HepG2 (cell line): Measurements from ENCODE around the gene CEBPB. TPM values are rescaled to one million over a fixed set of nuclear protein-coding genes. Genes with fewer than 3 reads are reported as not detected.

Experiments used
- ATAC-seq: fragments of 200-7000 bp; cut with Tn5 transposase; 3 replicates; pipeline ENCODE4 v1.9.1; 2020; ENCODE audit warnings: mild to moderate bottlenecking, moderate library complexity
- BruUV-seq: library from RNA; stranded (reverse); fragments of 400-500 nt; replicated peaks from 2 replicates; lab custom pipeline; 2021; lab: Mats Ljungman, UMichigan
- CTCF ChIA-PET: fragments of 300-600 bp; formaldehyde crosslinking; extraction: SDS; loops from one replicate; lab custom pipeline; 2021; ENCODE audit warnings: low total read pairs, inconsistent platforms, low intra/inter-chr PET ratio; lab: Yijun Ruan, JAX
- POLR2A ChIA-PET: fragments of 350-600 bp; sonication (Branson Sonifier 250); formaldehyde crosslinking; loops from one replicate; lab custom pipeline; 2020; ENCODE audit warnings: antibody characterized with exemption, inconsistent platforms; lab: Yijun Ruan, JAX
- DNase-seq: peaks from one replicate; pipeline ENCODE4 v3.0.0-alpha.2; 2015; ENCODE audit warnings: low spot score
- FAIRE-seq: peaks from 3 replicates; lab custom pipeline; 2011; peaks lifted over from hg19 to GRCh38; lab: Jason Lieb, UNC
- H2AFZ ChIP-seq: one replicate; pipeline ENCODE4 v1.6.1; 2011; ENCODE audit warnings: low read length, inconsistent platforms
- H3K27ac ChIP-seq: fragments of 300-600 bp; 3 replicates; pipeline ENCODE4 v1.8.0; 2011; ENCODE audit warnings: mixed run types, mild to moderate bottlenecking, mixed read lengths, low read length, inconsistent platforms; ENCODE audit not compliant: insufficient read depth; ENCODE audit errors: extremely low read length
- H3K27me3 ChIP-seq, 2 experiments: fragments of 200-600 bp in 1 of 2; 2 replicates in 1 of 2; 3 replicates in 1 of 2; pipeline versions ENCODE4 v1.6.0 to v1.8.0; 2011; ENCODE audit warnings: low read length in 2 of 2, mild to moderate bottlenecking in 2 of 2, moderate library complexity in 2 of 2, inconsistent platforms in 1 of 2; ENCODE audit not compliant: insufficient read depth in 2 of 2, control insufficient read depth in 1 of 2
- H3K36me3 ChIP-seq, 2 experiments: fragments of 200-600 bp in 1 of 2; replicated peaks in 1 of 2; 2 replicates in 1 of 2; 3 replicates in 1 of 2; pipeline versions ENCODE4 v1.5.1 to v1.8.0; 2011; ENCODE audit warnings: low read length in 2 of 2, inconsistent platforms in 1 of 2; ENCODE audit not compliant: insufficient read depth in 2 of 2, control insufficient read depth in 1 of 2
- H3K4me1 ChIP-seq: 2 replicates; pipeline ENCODE4 v1.5.1; 2012; ENCODE audit warnings: low read length, inconsistent platforms; ENCODE audit not compliant: insufficient read depth
- H3K4me2 ChIP-seq: 2 replicates; pipeline ENCODE4 v1.6.0; 2011; ENCODE audit warnings: low read depth, low read length, inconsistent platforms
- H3K4me3 ChIP-seq, 3 experiments: fragments of 200-600 bp in 1 of 3; sonication (generic), shearing (Covaris generic) in 1 of 3; replicated peaks in 1 of 3; 2 replicates each; pipeline ENCODE4 v1.5.1; 2011 to 2016; ENCODE audit warnings: low read length in 3 of 3, inconsistent platforms in 2 of 3, low read depth in 2 of 3, mild to moderate bottlenecking in 2 of 3, control low read depth in 1 of 3, mixed read lengths in 1 of 3; ENCODE audit not compliant: insufficient read depth in 1 of 3
- H3K79me2 ChIP-seq: one replicate; pipeline ENCODE4 v1.6.1; 2011; ENCODE audit warnings: low read length, inconsistent platforms; ENCODE audit not compliant: insufficient read depth
- H3K9ac ChIP-seq: 2 replicates; pipeline ENCODE4 v1.6.0; 2011; ENCODE audit warnings: mild to moderate bottlenecking, low read depth, low read length, inconsistent platforms; ENCODE audit not compliant: insufficient read depth
- H3K9me3 ChIP-seq: 2 replicates; pipeline ENCODE4 v1.5.1; 2012; ENCODE audit warnings: mild to moderate bottlenecking, low read length
- H4K20me1 ChIP-seq: 2 replicates; pipeline ENCODE4 v1.6.0; 2011; ENCODE audit warnings: inconsistent platforms, mild to moderate bottlenecking, low read length, moderate library complexity; ENCODE audit not compliant: insufficient read depth
- CENPX ChIP-seq: sonication (generic); formaldehyde crosslinking; IDR thresholded peaks from 2 replicates; pipeline ENCODE4 v1.9.0; 2021; ENCODE audit warnings: mild to moderate bottlenecking, missing genetic modification reagents, moderate library complexity
- CTCF ChIP-seq: sonication (generic); formaldehyde crosslinking; IDR thresholded peaks from 2 replicates; pipeline ENCODE4 v1.5.0; 2020; ENCODE audit warnings: mild to moderate bottlenecking, missing genetic modification reagents, moderate library complexity
- FOXP1 ChIP-seq, 2 experiments: fragments of 450-650 bp in 1 of 2; IDR thresholded peaks; 2 replicates each; pipeline ENCODE4 v1.6.1; 2017 to 2018; ENCODE audit warnings: antibody characterized with exemption in 1 of 2
- HIVEP1 ChIP-seq: sonication (generic); formaldehyde crosslinking; IDR thresholded peaks from 2 replicates; pipeline ENCODE4 v1.4.0; 2020; ENCODE audit warnings: mild to moderate bottlenecking, missing genetic modification reagents
- KDM2A ChIP-seq: sonication (generic); formaldehyde crosslinking; IDR thresholded peaks from 2 replicates; pipeline ENCODE4 v1.4.0; 2020; ENCODE audit warnings: low read depth, missing genetic modification reagents, borderline replicate concordance
- KDM5B ChIP-seq: sonication (generic); formaldehyde crosslinking; IDR thresholded peaks from 2 replicates; pipeline ENCODE4 v1.4.0; 2020; ENCODE audit warnings: missing genetic modification reagents, mild to moderate bottlenecking, borderline replicate concordance
- NFYB ChIP-seq: sonication (generic); formaldehyde crosslinking; IDR thresholded peaks from 2 replicates; pipeline ENCODE4 v1.4.0; 2020; ENCODE audit warnings: missing genetic modification reagents
- PITX1 ChIP-seq: sonication (generic); formaldehyde crosslinking; IDR thresholded peaks from 2 replicates; pipeline ENCODE4 v1.5.1; 2020; ENCODE audit warnings: mild to moderate bottlenecking, missing genetic modification reagents
- SP5 ChIP-seq: IDR thresholded peaks from 2 replicates; pipeline ENCODE4 v1.6.1; 2016; ENCODE audit warnings: low read depth, borderline replicate concordance
- ZFY ChIP-seq: sonication (generic); formaldehyde crosslinking; IDR thresholded peaks from 2 replicates; pipeline ENCODE4 v1.4.0; 2020; ENCODE audit warnings: missing genetic modification reagents
- ZNF121 ChIP-seq: sonication (generic); formaldehyde crosslinking; IDR thresholded peaks from 2 replicates; pipeline ENCODE4 v1.5.0; 2020; ENCODE audit warnings: mild to moderate bottlenecking, missing genetic modification reagents
- ZNF274 ChIP-seq: sonication (generic); formaldehyde crosslinking; IDR thresholded peaks from 2 replicates; pipeline ENCODE4 v1.5.1; 2020; ENCODE audit warnings: mild to moderate bottlenecking, missing genetic modification reagents
- ZNF776 ChIP-seq: sonication (generic); formaldehyde crosslinking; IDR thresholded peaks from 2 replicates; pipeline ENCODE4 v1.4.0; 2020; ENCODE audit warnings: mild to moderate bottlenecking, missing genetic modification reagents
- WGBS: methylation state at CpG from one replicate; pipeline ENCODE4 v1.1.6; 2017; ENCODE audit warnings: low lambda C conversion rate; 5-methylcytosine and 5-hydroxymethylcytosine counted together
- in situ Hi-C: cut with HindIII; loops from 2 replicates; pipeline ENCODE4 v1.10.0; 2017; ENCODE audit warnings: low pct_unique_long_range_greater_than_20kb; ENCODE audit not compliant: extremely low pct_ligation_motif_present
- intact Hi-C: fragments of 100-400 bp; cut with micrococcal nuclease; formaldehyde crosslinking; loops from one replicate; pipeline ENCODE4 v1.10.0; 2022; ENCODE audit not compliant: unreplicated experiment
- polyA plus RNA-seq, 8 experiments: library from polyadenylated mRNA; depleted of rRNA in 3 of 8; stranded (reverse) in 7 of 8; unstranded in 1 of 8; fragments of >200 nt; fragmentation: Illumina TruSeq in 4 of 8; extraction: Trizol in 4 of 8; gene quantifications; 2 replicates each; pipeline versions ENCODE4 v1.2.1 to v1.2.3, GENCODE V29; 2011 to 2016; ENCODE audit warnings: low read depth in 4 of 8, missing spikeins in 1 of 8, mixed read lengths in 1 of 8; ENCODE audit not compliant: insufficient read depth in 1 of 8
- total RNA-seq, 5 experiments: library from RNA; depleted of rRNA; stranded (reverse); fragments of >200 nt; fragmentation: Illumina TruSeq; extraction: Trizol; gene quantifications; 2 replicates each; pipeline ENCODE4 v1.2.3, GENCODE V29; 2016; ENCODE audit warnings: low read depth in 1 of 5
- TF ChIP-seq, protein P1 (sequence below): sonication (generic); formaldehyde crosslinking; IDR thresholded peaks from 2 replicates; pipeline ENCODE4 v1.5.0; 2020; ENCODE audit warnings: mild to moderate bottlenecking, missing genetic modification reagents
- TF ChIP-seq, protein P2 (sequence below): sonication (generic); formaldehyde crosslinking; conservative IDR thresholded peaks from 2 replicates; pipeline ENCODE4 v1.4.0; 2020; ENCODE audit warnings: mild to moderate bottlenecking, missing genetic modification reagents, moderate library complexity

CEBPB gene
- total and polyA plus RNA-seq, 2 of the 13 experiments (the other 11 are each of a cell fraction or from before 2014, with no cell fraction given), result 18.5 to 28.2 TPM

DNA sequence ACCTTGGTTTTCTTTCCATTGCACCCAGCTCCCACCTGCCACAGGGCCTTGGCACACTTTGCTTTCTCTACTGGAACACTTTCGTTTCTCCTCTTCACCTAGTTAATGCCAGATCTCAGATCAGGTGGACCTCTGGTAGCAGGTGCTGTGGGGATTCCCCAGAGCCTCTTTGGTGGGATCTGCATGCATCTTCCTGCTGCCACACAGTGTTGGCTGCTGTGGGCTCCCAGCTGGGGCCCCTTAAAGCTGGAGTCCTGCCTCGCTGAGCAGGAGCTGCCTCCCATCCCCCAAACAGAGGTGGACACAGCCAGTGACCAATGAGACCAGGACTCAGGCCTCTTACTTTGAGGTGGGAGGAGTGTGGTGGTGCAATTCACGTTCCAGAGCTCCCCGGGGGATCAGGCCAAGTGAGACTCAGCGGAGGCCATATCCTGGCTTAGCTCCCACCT lies 28.4 kb downstream of the CEBPB start:
- DNase-seq, result peak; percentile 54
- Histone ChIP-seq H3K4me2 (peak overlapping the region; percentile 79), H3K4me3 (peak overlapping the region in 2 of 3 experiments; percentile 48 to 51; a peak in 4 of 6 replicates), H3K4me1 (peaks cover 87% of the 10 kb centered on the region), H3K27me3 (peaks cover 1 to 52% of the 10 kb centered on the region in 2 experiments), H3K36me3 (no peaks in the 10 kb centered on the region), H3K79me2 (no peaks in the 10 kb centered on the region), H3K9me3 (no peaks in the 10 kb centered on the region), H3K9ac (0 out of 2 replicates have a peak overlapping the region, but pooled peaks have one; percentile 20), H4K20me1 (no peaks in the 10 kb centered on the region), H2AFZ (no peak overlapping the region), H3K27ac (no peak overlapping the region)
- no TSS peak for BruUV-seq
- intact Hi-C loops, result no loop called here
- peak; percentile 89 for FAIRE-seq
- ATAC-seq, result peak; percentile 30
- WGBS, result 0% methylated on average over 5 of the region's 5 CpGs
- ChIA-PET CTCF (no interaction called here), POLR2A (interaction anchor here (0.7 to 1.3 kb wide), 5 partner anchors 9 to 49 kb away, joined by 3 to 4 read pairs (median 3); no protein-coding TSS in a partner anchor)
- in situ Hi-C loops, result no loop called here
- TF ChIP-seq, protein P1, sequence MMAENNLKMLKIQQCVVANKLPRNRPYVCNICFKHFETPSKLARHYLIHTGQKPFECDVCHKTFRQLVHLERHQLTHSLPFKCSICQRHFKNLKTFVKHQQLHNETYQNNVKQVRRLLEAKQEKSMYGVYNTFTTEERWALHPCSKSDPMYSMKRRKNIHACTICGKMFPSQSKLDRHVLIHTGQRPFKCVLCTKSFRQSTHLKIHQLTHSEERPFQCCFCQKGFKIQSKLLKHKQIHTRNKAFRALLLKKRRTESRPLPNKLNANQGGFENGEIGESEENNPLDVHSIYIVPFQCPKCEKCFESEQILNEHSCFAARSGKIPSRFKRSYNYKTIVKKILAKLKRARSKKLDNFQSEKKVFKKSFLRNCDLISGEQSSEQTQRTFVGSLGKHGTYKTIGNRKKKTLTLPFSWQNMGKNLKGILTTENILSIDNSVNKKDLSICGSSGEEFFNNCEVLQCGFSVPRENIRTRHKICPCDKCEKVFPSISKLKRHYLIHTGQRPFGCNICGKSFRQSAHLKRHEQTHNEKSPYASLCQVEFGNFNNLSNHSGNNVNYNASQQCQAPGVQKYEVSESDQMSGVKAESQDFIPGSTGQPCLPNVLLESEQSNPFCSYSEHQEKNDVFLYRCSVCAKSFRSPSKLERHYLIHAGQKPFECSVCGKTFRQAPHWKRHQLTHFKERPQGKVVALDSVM (CRISPR knock-in tag), result peak; percentile 21; the same call in 1 of the 2 replicates
- TF ChIP-seq ZNF776 (CRISPR knock-in tag), result peak; percentile 43; the same call in 1 of the 2 replicates
- peak; percentile 58; the same call in 1 of the 2 replicates for TF ChIP-seq ZNF121
- TF ChIP-seq CENPX, result no peak
- 0 out of 2 replicates have a peak, but pooled peaks have one; percentile 17 for TF ChIP-seq PITX1 (CRISPR knock-in tag)
- peak; percentile 27; the same call in 1 of the 2 replicates for TF ChIP-seq NFYB (CRISPR knock-in tag)
- peak; percentile 35; the same call in 1 of the 2 replicates for TF ChIP-seq ZNF274
- TF ChIP-seq, protein P2, sequence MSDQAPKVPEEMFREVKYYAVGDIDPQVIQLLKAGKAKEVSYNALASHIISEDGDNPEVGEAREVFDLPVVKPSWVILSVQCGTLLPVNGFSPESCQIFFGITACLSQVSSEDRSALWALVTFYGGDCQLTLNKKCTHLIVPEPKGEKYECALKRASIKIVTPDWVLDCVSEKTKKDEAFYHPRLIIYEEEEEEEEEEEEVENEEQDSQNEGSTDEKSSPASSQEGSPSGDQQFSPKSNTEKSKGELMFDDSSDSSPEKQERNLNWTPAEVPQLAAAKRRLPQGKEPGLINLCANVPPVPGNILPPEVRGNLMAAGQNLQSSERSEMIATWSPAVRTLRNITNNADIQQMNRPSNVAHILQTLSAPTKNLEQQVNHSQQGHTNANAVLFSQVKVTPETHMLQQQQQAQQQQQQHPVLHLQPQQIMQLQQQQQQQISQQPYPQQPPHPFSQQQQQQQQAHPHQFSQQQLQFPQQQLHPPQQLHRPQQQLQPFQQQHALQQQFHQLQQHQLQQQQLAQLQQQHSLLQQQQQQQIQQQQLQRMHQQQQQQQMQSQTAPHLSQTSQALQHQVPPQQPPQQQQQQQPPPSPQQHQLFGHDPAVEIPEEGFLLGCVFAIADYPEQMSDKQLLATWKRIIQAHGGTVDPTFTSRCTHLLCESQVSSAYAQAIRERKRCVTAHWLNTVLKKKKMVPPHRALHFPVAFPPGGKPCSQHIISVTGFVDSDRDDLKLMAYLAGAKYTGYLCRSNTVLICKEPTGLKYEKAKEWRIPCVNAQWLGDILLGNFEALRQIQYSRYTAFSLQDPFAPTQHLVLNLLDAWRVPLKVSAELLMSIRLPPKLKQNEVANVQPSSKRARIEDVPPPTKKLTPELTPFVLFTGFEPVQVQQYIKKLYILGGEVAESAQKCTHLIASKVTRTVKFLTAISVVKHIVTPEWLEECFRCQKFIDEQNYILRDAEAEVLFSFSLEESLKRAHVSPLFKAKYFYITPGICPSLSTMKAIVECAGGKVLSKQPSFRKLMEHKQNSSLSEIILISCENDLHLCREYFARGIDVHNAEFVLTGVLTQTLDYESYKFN (CRISPR knock-in tag), result no peak
- no peak for TF ChIP-seq SP5 (CRISPR knock-in tag)
- TF ChIP-seq ZFY (CRISPR knock-in tag), result peak; percentile 35; the same call in 1 of the 2 replicates
- TF ChIP-seq KDM2A (CRISPR knock-in tag), result peak; percentile 35; the same call in 1 of the 2 replicates
- 0 out of 2 replicates have a peak, but pooled peaks have one; percentile 9 for TF ChIP-seq CTCF
- TF ChIP-seq HIVEP1, result peak; percentile 26; the same call in 1 of the 2 replicates
- no peak for TF ChIP-seq FOXP1 (IDR thresholded peaks at IDR 0.05)
- no peak for TF ChIP-seq FOXP1 (CRISPR knock-in tag; IDR thresholded peaks at IDR 0.05)
- 0 out of 2 replicates have a peak, but pooled peaks have one; percentile 45 for TF ChIP-seq KDM5B (CRISPR knock-in tag)
